DMS153 treated with DMSO at 0.1 percent for 48 hours (cell line): ENCODE data around the gene NOVA2.
A peak's percentile ranks its signal among the peaks of the same experiment; 100 is the strongest.

Experiments
- DNase-seq: peaks from one replicate; lab custom pipeline; 2025; ENCODE audit not compliant: unreplicated experiment; lab: John Stamatoyannopoulos, UW

The NOVA2 gene, protein sequence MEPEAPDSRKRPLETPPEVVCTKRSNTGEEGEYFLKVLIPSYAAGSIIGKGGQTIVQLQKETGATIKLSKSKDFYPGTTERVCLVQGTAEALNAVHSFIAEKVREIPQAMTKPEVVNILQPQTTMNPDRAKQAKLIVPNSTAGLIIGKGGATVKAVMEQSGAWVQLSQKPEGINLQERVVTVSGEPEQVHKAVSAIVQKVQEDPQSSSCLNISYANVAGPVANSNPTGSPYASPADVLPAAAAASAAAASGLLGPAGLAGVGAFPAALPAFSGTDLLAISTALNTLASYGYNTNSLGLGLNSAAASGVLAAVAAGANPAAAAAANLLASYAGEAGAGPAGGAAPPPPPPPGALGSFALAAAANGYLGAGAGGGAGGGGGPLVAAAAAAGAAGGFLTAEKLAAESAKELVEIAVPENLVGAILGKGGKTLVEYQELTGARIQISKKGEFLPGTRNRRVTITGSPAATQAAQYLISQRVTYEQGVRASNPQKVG

DNA sequence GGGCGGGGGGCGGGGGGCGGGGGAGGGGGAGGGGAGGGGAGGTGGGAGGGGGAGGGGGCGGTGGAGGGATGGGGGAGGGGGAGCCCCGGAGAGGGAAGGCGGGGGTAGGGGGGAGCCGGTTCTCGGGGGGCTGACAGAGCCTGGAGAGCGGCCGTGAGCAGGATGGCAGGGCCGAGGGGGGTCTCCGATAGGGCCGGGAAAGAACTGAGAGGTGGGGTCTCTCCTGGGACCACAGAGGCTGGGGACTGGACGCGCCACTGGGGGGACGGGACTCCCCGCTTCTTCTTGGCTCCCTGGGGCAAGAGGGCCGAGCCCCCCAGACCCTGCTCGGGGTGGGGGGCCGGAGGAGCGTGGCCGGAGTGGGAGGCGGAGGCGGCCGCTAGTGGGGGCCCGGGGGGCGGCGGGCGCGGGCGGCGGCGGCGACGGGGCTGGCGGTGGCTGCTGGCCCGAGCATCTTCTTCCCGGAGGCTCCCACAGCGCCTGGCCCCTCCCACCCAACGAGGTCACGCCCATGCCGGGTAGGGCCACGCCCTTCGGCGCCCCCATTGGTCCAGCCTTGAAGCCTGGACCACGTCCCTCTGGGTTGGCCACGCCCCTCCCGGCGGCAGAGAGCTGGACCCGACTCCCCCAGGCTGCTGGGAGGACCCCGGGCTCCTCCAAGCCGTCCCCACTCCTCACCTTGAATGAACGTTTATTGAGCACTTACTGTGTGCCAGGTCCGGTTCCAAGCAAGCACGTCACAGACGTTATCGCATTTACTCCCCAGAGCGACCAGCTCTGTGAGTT, at the start of gene NOVA2:
NOVA2 (minus strand) TSS at position 313 of the 786 bp plus-strand sequence. CDS start 514 bp downstream, outside the sequence.
- no peak for DNase-seq

DNA sequence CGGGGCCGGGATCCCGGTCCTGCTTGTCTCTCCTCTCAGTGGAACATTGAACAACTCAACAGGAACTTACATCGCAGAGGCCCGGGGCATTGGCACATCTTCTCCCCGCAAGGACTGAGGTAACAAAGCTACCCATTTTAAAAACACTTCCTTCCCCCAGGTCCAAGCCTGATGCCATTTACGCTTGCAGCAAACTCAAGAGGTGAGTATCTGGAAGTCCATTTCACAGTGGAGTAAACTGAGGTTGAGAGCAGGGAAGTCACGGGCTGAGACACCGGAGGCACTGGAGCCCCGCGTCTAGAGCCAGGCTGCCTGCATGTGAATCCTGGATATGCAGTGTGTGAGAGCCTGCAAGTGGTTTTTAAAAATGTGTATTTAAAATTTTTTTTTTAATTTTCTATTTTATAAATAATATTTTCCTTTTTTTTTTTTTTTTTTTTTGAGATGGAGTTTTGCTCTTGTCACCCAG, 49.7 kb upstream of the NOVA2 start:
- no peak for DNase-seq

DNA sequence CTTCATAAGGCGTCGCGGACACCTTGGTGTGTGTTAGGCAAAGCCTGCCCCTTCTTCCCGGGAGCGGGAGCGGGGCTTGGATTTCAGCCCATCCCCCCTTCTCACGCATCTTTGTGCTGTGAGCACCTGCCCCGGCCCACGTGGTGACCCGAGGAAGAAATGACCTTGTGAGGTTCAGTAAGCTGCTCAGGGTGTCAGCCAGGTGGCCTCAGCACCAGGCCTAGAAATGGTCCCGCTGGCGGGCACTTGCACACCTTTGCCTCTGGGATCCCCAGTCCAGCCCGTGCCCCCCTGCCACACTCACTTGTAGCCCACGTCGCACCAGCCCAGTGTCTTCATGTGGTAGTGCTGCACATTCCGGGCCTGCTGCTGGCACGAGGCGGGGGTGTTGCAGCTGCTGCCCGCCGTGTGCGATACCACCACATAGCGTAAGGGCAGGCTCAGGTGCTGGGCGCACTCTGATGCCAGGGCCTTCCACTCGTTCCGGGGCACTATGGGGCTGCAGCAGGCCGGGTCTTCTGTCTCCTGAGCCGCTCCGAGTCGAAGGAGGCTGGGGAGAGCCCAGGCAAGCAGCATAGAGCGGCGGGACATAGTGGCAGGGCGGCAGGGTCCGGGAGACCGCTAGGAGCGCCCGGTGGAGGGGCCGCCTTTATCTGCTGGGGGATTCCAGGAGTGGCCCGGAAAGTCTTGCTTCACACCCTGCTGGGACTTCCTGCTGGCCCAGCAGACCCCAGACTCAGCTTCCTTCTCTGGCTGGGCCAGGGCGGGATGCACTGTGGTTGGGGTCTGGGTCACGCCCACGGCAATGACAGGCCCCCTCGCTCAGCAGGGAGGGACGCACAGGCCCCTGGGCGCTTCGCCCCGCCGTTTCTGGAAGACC, 49.0 kb upstream of the NOVA2 start, which contains the start of gene PGLYRP1:
PGLYRP1 (minus strand) TSS at position 623 of the 880 bp plus-strand sequence; CDS start at position 591, 32 bp downstream.
- no peak for DNase-seq

DNA sequence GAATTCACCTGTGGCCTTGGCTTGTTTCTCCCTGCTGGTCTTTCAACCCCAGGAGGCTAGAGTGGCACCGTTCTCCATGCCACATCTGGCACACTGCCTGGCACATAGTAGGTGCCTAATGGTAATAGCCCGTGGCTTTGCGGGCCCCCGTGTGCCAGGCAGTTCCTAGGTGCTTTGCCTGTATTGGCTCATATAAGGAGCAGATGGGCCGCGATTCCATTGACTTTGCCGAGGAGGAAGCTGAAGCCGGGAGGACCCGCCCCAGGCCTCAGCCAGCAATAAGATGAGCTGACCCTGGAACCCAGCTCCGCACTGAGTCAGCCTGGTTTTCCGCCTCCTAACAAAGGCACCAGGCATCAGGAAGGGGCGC, 48.4 kb upstream of the NOVA2 start:
- DNase-seq: no peak

DNA sequence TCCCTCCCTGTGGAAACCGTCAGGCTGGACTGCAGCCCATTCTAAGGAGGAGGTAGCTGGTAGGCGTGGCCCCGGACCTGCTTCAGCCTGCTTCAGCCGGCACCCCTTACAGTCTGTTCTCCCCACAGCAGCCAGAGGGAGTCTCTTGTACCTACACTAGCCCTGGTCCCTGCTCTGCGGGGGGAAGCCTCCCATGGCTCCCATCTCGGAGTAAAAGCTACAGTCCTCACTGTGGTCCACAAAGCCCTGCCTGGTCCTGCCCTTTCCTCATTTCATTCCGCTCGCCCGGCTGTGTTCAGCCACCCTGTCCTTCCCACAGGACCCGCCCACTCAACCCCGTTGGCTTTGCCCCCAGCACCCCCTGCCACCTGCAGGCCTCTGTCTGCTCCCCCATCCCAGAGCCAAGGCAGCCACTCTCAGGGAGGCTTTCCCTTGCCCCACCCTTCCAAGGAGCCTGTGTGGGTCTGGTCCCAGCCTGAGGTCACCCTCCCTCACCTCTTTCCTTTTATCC, 47.9 kb upstream of the NOVA2 start:
- DNase-seq: no peak

DNA sequence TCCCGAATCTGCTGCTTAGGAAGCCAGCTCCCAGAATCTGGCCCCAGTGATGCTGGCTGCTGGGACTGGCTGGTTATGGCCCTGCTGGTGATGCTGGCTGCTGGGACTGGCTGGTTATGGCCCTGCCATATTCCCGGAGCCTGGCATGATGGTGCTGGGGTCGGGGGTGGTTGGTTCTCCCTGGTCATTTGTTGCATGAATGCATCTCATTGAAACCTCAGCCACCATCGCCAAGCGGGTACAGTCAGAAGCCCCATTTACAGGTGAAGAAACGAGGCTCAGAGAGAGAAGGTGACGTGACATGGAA, 47.1 kb upstream of the NOVA2 start:
- DNase-seq: no peak

DNA sequence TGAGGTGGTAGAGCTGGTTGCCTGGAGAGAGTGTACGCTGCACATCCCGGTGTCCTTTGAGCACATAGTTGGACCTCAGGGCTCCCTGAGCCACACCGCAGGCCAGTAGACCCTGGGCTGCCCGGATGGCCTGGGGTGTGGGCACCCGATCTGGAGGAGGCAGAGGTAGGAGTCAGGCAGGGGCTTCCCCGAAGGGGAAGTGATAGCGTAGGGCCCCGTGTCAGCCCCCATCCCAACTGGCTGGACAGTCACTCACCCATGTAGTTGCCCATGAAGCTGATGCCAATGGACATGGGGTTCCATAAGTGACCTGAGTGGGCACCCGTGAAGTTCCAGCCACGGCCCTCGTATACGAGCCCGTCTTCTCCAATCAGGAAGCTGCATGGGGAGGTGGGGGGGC, 45.6 kb upstream of the NOVA2 start:
- no peak for DNase-seq

DNA sequence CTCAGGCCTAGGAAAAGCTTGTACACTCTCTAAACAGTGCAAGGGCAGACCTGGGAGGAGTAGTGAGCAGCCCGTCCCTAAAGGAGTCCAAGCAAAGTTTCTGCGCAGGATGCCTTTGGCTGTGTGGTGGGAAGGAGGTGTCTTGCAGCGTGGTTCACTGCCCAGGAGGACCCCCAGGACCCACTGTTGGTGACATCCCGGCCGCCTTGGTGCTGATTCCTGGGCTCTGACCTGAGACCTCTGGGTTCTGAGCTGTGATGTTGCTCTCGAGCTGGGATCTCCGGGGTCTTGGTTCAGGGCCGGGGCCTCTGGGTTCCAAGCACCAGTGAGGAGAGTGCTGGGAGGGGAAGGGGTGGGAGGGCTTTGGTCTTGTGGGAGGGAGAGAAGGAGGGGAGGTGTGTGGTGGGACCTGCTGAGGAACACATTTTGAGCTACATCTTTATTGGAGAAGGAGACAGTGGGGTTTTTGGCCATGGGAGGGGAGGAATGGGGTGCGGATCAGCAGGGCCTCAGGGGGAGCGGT, 45.1 kb upstream of the NOVA2 start:
- no peak for DNase-seq

DNA sequence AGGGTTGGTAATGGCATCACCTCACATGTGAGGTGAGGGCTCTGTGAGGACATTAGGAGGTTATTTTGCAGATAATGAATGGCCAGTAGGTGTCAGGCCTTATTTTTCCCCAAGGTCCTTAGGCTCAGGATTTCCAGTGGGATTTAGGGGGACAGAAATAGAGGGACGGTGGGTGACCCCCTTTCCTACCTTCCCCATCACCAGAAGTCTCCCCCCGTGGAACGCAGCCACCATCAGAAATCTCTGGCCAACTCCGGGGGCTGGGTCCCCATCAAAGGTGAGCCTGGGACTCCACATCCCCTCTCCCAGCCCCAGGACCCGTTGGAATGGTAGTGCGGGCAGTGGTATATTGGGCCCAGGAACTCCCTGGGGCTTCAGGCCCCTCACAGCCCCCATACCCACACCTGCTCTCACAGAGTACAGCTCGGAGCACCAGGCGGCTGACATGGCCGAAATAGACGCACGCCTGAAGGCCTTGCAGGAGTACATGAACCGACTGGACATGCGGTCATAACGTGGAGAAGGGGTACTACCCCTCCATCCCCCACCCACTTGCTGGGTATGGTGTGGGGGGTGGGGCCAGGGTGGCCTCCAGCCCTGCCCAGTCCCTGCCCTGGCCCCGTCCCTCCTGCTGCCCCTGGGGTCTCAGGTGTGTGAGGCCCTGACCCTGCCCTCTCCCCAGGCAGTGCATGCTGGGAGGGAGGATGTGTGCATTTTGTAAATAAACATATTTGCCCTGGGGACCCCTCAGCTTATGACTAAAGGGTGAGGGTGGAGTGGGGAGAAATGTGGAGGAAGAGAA, 44.4 kb upstream of the NOVA2 start:
- DNase-seq: no peak

DNA sequence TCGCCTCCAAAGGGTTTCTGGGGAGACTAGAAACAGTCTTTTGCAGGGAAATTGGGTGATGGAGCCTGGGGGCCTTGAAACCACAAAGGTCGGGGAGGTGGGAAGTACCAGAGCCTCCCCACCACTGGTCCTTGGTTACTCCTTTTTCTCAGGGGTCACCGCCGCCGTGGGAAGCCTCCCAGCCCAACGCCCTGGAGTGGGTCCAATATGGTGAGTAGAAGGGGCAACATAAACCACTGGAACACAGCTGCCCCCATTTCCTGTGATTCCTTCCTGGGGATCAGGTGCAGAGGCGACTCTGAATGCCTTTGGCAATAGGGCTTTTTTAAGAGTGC, 43.4 kb upstream of the NOVA2 start:
- no peak for DNase-seq

DNA sequence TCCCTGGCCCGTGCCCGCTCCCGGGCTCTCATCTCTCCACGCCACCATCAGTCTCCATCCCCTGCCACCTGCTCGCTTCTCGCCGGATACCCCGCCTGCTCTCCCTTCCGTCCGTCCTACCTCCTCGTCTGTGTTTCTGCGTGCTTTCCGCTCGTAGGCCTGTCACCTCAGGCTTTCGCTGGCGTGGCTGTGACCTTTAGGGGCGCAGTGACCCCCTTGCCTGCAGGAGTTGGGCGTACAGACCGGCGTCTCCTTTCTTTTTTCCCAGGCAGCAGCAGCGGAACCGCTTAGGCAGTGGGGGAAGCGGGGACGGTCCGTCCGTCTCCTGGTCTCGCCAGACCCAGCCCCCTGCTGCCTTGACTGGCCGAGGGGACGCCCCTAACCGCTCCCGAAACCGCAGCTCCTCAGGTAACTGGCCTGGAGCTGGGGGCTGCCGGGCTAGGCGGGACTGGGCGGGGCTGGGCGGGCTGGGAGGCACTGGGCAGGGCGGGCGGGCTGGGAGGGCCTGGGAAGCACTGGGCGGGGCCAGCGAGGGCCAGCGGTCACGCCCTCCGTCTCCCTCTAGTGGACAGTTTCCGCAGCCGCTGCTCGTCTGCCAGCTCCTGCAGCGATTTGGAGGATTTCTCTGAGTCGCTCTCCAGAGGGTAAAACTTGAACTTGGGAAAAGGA, 42.9 kb upstream of the NOVA2 start:
- DNase-seq: peak; percentile 68

DNA sequence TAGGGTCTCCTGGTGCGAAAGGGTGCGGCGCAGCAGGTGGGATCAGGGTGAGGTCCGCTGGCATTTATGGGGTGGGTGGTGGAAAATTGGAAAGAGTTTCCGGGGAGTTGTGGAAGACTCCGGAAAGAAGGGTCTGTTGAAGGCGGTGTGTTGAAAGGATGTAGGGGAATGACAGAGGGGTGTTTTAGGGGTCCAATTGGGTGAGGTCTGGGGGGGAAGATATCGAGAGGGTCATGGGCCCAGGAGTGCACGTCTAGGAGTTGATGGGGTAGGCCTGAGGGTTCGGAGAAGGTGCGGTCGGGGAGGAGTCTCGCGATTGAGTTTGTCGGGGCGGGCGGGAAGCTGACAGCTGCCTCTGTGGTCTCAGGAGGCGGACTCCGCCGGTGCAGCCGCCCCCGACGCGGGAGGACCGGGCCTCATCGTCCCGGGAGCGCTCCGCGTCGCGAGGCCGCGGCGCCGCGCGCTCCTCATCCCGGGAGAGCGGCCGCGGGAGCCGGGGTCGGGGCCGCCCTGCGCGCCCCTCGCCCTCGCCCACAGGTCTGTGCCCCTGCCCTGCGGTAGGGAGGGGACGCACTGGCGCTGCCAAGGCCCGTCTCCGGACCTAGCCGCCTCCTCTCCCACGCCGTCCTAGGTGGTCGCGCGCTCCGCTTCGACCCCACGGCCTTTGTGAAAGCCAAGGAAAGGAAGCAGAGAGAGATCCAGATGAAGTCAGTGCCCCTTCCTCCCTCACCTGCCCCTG, 42.2 kb upstream of the NOVA2 start:
- no peak for DNase-seq

DNA sequence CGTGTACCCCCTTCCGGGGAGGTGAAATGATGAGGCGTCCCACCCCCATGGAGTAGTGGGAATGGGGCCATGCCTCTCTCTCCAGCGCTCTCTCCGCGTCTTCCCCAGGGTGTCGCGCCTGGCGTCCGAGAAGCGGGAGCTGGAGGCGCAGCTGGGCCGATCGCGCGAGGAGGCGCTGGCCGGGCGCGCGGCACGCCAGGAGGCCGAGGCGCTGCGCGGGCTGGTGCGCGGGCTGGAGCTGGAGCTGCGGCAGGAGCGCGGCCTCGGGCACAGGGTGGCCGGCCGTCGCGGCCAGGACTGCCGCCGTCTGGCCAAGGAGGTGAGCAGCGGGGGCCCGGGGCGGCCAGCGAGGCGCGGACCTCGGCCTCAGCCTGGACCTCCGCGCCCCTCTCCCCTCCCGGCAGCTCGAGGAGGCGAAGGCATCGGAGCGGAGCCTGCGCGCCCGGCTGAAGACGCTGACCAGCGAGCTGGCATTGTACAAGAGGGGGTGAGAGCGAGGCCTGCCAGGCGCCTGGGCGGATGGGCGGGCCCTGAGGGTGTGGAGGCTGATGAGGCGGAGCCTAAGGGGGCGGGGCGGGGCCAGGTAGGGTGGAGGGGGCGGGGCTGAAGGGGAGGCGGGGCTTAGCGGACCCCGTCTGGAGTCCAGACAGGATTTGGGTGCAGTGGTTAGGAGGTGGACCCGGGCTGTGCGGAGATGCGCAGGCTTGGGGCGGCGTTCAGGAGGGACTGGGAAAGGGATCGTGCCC, 41.4 kb upstream of the NOVA2 start:
- DNase-seq: peak; percentile 71

DNA sequence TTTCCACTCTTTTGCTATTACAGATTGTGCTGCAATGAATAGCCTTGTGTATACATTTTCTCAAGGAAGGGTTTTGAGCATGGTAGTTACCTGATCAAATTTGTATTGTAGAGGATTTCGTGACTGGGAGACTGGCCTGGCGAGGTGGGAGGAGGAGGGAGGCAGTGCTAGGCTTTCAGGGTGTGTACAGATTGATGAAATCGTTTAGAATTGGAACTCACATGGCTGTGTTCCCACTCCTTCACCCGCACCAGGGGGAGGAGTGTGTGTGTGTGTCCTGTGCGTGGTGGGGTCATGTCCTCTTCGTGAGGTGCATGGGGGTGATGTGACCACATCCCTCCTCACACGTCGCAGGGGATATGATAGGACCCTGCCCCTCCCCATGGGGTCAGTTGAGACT, 40.9 kb upstream of the NOVA2 start:
- no peak for DNase-seq

DNA sequence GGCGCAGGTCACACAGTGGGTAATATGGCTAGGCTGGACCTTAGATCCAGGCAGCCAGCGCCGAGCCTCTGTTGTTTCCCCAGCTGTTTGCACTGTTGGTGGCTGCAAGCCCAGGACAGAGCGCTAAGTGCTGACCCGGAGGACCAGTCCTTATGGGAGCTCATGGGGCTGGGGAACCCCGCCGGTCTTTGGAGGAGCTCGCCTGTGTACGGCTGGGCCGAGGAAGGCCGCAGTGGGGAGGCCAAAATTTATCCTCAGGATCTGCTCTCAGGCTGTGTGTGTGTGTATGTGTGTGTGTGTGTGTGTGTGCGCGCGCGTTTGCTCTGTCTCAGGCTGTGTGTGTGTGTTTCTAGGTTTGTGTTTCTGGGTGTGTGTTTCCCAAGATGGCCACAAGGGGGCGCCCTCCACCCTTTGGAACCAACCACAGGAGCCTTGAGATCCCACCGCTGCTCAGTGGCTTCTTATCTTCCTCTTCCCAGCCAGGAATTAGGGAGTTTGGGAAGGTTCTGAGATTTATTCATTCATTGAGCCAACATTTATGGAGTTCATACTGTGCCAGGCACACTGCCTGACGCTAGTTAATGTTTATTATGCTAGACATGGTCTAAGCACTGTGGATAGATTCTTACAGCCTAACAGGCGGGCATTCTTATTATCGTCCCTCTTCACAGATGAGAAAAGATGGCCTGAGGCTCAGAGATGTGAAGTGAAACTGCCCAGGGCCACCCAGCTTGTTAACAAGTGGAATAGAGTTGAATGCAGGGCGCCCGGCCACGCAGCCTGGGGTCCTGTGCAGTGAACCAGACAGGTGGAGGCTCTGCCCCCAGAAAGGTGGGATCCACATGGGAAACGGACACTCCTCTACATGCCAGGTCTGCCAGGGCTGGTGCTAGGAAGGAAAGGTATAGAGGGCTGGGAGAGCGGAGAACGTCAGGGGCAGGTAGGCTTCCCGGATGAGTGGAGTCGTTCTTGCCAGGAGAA, 36.2 kb upstream of the NOVA2 start:
- peak; percentile 34 for DNase-seq

DNA sequence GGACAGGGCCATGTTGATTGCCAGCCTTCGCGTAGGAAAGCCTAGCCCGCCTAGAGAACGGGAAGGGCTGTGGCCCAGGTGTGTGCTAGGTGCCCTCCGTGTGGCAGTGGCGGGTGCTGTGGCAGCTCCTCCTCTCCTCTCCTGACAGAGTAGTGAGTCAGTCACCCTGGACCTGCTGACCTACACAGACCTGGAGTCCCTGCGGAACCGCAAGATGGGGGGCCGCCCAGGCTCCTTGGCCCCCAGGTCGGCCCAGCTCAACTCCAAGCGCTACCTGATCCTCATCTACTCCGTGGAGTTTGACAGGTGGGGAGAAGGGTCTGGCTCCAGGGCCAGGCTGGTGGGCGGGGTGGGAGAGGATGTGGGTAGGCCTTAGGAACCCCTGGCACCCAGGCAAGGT, 32.7 kb upstream of the NOVA2 start:
- DNase-seq: no peak
